Omental fat pad (tissue), 4 donors: ENCODE results near the gene IL1R1. TPM values are rescaled to one million over a fixed set of nuclear protein-coding genes. Genes with fewer than 3 reads are reported as not detected.

Source experiments
- ATAC-seq: fragments of 150-250 bp; one replicate; pipeline ENCODE4 v1.9.1; 2016; ENCODE audit warnings: mild to moderate bottlenecking, moderate library complexity; ENCODE audit not compliant: low FRiP score
- DNase-seq: peaks from one replicate; pipeline ENCODE4 v3.0.0-alpha.2; 2019; ENCODE audit warnings: low spot score
- CTCF ChIP-seq, 3 donors: fragments of 450-650 bp; IDR thresholded peaks; one replicate each; pipeline ENCODE4 v1.5.1; 2016 to 2017; ENCODE audit warnings: antibody characterized with exemption in 3 of 3, mild to moderate bottlenecking in 3 of 3, moderate library complexity in 2 of 3
- total RNA-seq, 4 donors: library from RNA; depleted of rRNA; stranded (reverse); fragments of >200 nt; gene quantifications; one replicate each; pipeline ENCODE4 v1.1.0, GENCODE V29; 2016

Gene IL1R1
- total RNA-seq, 4 donors from 2014 or later, result 167 to 541 (median 270) TPM

GRCh38 chr2:102112271-102112670 is 30.3 kb upstream of the IL1R1 start:
- DNase-seq, result no peak
- no peak for ATAC-seq
- no peak for TF ChIP-seq CTCF (IDR thresholded peaks at IDR 0.05)

- TF ChIP-seq CTCF (IDR thresholded peaks at IDR 0.05), result no peak
- DNase-seq (no peak), ATAC-seq (no peak)
These were observed 29.6 kb upstream of the IL1R1 start for GRCh38 chr2:102112692-102113665.

GRCh38 chr2:102114290-102114721 is 28.2 kb upstream of the IL1R1 start:
- ATAC-seq (peak; percentile 69), DNase-seq (no peak)
- TF ChIP-seq CTCF (IDR thresholded peaks at IDR 0.05), result no peak

GRCh38 chr2:102114851-102115497 is 27.6 kb upstream of the IL1R1 start:
- ATAC-seq (peak; percentile 3), DNase-seq (no peak)
- no peak for TF ChIP-seq CTCF (IDR thresholded peaks at IDR 0.05)

- ATAC-seq (no peak), DNase-seq (no peak)
- no peak for TF ChIP-seq CTCF (IDR thresholded peaks at IDR 0.05)
These were observed 25.7 kb upstream of the IL1R1 start for GRCh38 chr2:102116630-102117471.

GRCh38 chr2:102117472-102117858 is 25.1 kb upstream of the IL1R1 start:
- no peak for TF ChIP-seq CTCF (IDR thresholded peaks at IDR 0.05)
- DNase-seq, result no peak
- ATAC-seq, result no peak
